Measurements from ENCODE around the gene DCAF11.

- TF ChIP-seq CTCF (IDR thresholded peaks at IDR 0.05; ENCODE audit: low read depth, low read length) (no peak), EZH2phosphoT487 (IDR thresholded peaks at IDR 0.05; ENCODE audit: low read depth) (no peak)
Measured at GRCh38 chr14:24143511-24143910, 28.9 kb downstream of the DCAF11 start.

Measured in OCI-LY3 (cell line).